ENCODE results near the gene PHKG2. TPM values are rescaled to one million over a fixed set of nuclear protein-coding genes. Genes with fewer than 3 reads are reported as not detected.

Gene PHKG2
- total RNA-seq, 1 experiment from 2014 or later, result 25.2 TPM

- peak overlapping the region; percentile 80 for H3K4me3 ChIP-seq
- H3K36me3 ChIP-seq, result peaks cover 59% of the 10 kb centered on the region
- no peaks in the 10 kb centered on the region for H3K9me3 ChIP-seq
- no peak for DNase-seq
- no peaks in the 10 kb centered on the region for H3K27me3 ChIP-seq
Measured at GRCh38 chr16:30762991-30763725, 14.9 kb downstream of the PHKG2 start.

- DNase-seq, result no peak
- H3K9me3 ChIP-seq, result no peaks in the 10 kb centered on the region
- peaks cover 69% of the 10 kb centered on the region for H3K36me3 ChIP-seq
- H3K27me3 ChIP-seq, result no peaks in the 10 kb centered on the region
- H3K4me3 ChIP-seq, result no peak overlapping the region
Measured at GRCh38 chr16:30764086-30764485, 15.9 kb downstream of the PHKG2 start.

- no peak for DNase-seq
- H3K9me3 ChIP-seq, result no peaks in the 10 kb centered on the region
- H3K36me3 ChIP-seq, result peaks cover 73% of the 10 kb centered on the region
- H3K27me3 ChIP-seq, result no peaks in the 10 kb centered on the region
- H3K4me3 ChIP-seq, result no peak overlapping the region
Measured at GRCh38 chr16:30764816-30765465, 16.7 kb downstream of the PHKG2 start.

- no peak for DNase-seq
Measured at GRCh38 chr16:30766206-30766932, 18.1 kb downstream of the PHKG2 start.

GRCh38 chr16:30766933-30767284, 18.7 kb downstream of the PHKG2 start:
- no peak for DNase-seq
- Histone ChIP-seq H3K36me3 (peaks cover 85% of the 10 kb centered on the region), H3K9me3 (no peaks in the 10 kb centered on the region)

More at GRCh38 chr16:30766206-30766932, 18.1 kb downstream of the PHKG2 start:
- Histone ChIP-seq H3K9me3 (no peaks in the 10 kb centered on the region), H3K4me3 (no peak overlapping the region), H3K36me3 (peaks cover 79% of the 10 kb centered on the region), H3K27me3 (no peaks in the 10 kb centered on the region)

GRCh38 chr16:30767767-30768465, 19.7 kb downstream of the PHKG2 start:
- DNase-seq, result no peak
- H3K36me3 ChIP-seq, result peaks cover 92% of the 10 kb centered on the region
- no peak overlapping the region for H3K4me3 ChIP-seq
- no peaks in the 10 kb centered on the region for H3K9me3 ChIP-seq
- no peaks in the 10 kb centered on the region for H3K27me3 ChIP-seq

More at GRCh38 chr16:30766933-30767284, 18.7 kb downstream of the PHKG2 start:
- no peak overlapping the region for H3K4me3 ChIP-seq
- no peaks in the 10 kb centered on the region for H3K27me3 ChIP-seq

GRCh38 chr16:30768583-30769181, 20.5 kb downstream of the PHKG2 start:
- no peaks in the 10 kb centered on the region for H3K27me3 ChIP-seq
- no peak for DNase-seq
- no peak overlapping the region for H3K4me3 ChIP-seq
- no peaks in the 10 kb centered on the region for H3K9me3 ChIP-seq
- H3K36me3 ChIP-seq, result peaks cover 87% of the 10 kb centered on the region

- Histone ChIP-seq H3K9me3 (no peaks in the 10 kb centered on the region), H3K4me3 (no peak overlapping the region), H3K27me3 (no peaks in the 10 kb centered on the region), H3K36me3 (peaks cover 87% of the 10 kb centered on the region)
- no peak for DNase-seq
Measured at GRCh38 chr16:30769379-30770089, 21.3 kb downstream of the PHKG2 start.

- no peaks in the 10 kb centered on the region for H3K27me3 ChIP-seq
- H3K36me3 ChIP-seq, result peaks cover 74% of the 10 kb centered on the region
- no peak for DNase-seq
- no peaks in the 10 kb centered on the region for H3K9me3 ChIP-seq
- H3K4me3 ChIP-seq, result no peak overlapping the region
Measured at GRCh38 chr16:30771726-30772125, 23.5 kb downstream of the PHKG2 start.

- Histone ChIP-seq H3K4me3 (no peak overlapping the region), H3K27me3 (no peaks in the 10 kb centered on the region), H3K9me3 (no peaks in the 10 kb centered on the region), H3K36me3 (peaks cover 61% of the 10 kb centered on the region)
- no peak for DNase-seq
Measured at GRCh38 chr16:30773826-30774225, 25.6 kb downstream of the PHKG2 start.

GRCh38 chr16:30774367-30775130, 26.3 kb downstream of the PHKG2 start:
- Histone ChIP-seq H3K9me3 (no peaks in the 10 kb centered on the region), H3K36me3 (peaks cover 59% of the 10 kb centered on the region), H3K4me3 (peak overlapping the region; percentile 85), H3K27me3 (no peaks in the 10 kb centered on the region)
- DNase-seq, result no peak

GRCh38 chr16:30775131-30775391, 26.8 kb downstream of the PHKG2 start:
- Histone ChIP-seq H3K36me3 (peaks cover 59% of the 10 kb centered on the region), H3K9me3 (no peaks in the 10 kb centered on the region), H3K27me3 (no peaks in the 10 kb centered on the region), H3K4me3 (peak overlapping the region; percentile 85)
- DNase-seq, result no peak

- peaks cover 54% of the 10 kb centered on the region for H3K36me3 ChIP-seq
- H3K27me3 ChIP-seq, result no peaks in the 10 kb centered on the region
- peak overlapping the region; percentile 85 for H3K4me3 ChIP-seq
- H3K9me3 ChIP-seq, result no peaks in the 10 kb centered on the region
- DNase-seq, result peak; percentile 92
Measured at GRCh38 chr16:30775392-30776188, 27.4 kb downstream of the PHKG2 start.

GRCh38 chr16:30777591-30778297, 29.5 kb downstream of the PHKG2 start:
- H3K4me3 ChIP-seq, result no peak overlapping the region
- DNase-seq, result no peak
- H3K36me3 ChIP-seq, result peaks cover 56% of the 10 kb centered on the region
- no peaks in the 10 kb centered on the region for H3K27me3 ChIP-seq
- no peaks in the 10 kb centered on the region for H3K9me3 ChIP-seq

Measured in MG63 (cell line).